HG02623 (cell line): ENCODE results near the gene NLRP6.
"Not testable (repeated sequence)": the region's sequence is repeated elsewhere in the genome, so short reads cannot be mapped to it uniquely, and the experiment has no call there.

Source experiments
- ATAC-seq: cut with Tn5 transposase; IDR thresholded peaks from one replicate; pipeline ENCODE4 v1.9.1; 2021; ENCODE audit warnings: moderate library complexity; ENCODE audit not compliant: unreplicated experiment

NLRP6 gene

DNA sequence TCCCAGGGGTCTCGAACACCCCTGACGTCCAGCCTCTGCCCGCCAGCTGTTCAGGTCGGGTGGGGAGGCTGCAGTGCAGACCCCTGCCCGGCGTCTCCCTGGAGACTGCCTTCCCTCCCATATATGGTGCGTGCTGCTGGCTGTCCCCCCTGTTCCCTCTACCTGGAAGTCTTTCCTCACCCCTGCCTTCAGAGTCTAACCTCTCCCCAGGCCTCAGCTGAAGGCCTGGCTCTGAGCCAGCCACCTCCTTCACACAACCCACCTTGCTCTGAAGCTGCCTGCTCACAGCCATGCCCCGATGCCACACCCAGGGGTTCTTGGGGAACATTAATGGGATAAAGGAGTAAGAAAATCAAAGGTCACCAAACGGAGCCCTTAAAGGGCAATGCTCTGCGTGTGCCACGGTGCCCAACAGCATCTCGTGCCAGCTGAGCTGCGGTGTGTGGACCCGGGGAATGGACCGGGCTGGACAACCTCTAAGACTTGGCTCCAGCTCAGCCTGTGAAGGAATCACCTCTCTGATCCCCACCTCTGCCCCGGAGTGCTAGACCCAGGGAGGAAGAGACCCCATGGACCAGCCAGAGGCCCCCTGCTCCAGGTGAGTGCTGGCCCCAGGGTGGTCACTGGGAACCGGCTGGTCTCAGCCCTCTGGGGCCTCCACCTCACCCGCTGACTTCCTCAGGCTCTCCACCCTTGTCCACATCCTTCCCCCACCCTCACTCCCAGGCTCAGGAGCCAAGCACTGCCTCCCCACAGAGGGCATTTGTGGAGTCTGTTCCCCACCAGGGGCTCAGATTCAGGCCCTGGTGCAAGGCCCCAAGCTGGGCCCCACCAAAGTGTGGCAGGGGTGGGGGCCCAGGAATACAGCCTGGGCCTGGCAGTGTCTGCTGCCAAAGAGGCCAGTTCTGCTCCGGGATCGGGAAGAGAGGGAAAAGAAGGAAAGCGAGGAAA, at the start of gene NLRP6:
Gene NLRP6 (plus strand): TSS at position 407 of the 951 bp plus-strand sequence. CDS start 163 bp downstream, at position 570.
- ATAC-seq, result no peak

DNA sequence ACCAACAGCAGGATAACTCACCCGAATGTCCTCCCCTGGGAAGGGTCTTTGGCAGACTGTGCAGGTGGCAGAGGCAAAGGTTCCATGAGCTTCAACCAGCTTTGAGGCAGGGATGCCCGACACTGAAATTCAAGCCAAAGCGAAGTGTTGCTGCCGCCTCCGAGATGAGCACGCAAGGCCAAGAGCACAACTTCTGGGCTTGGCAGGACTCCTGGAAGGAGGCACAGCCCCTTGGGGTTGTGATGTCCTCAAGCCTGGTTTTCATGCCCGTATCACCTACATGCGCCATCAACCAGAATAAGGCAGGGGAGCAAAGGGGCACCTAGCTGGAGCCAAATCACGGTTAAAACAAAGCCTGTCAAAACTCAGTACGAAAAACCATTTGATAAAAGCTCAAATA, 47.8 kb upstream of the NLRP6 start:
- no peak for ATAC-seq

- no peak for ATAC-seq
These were observed 45.2 kb upstream of the NLRP6 start for GRCh38 chr11:232783-233565.

DNA sequence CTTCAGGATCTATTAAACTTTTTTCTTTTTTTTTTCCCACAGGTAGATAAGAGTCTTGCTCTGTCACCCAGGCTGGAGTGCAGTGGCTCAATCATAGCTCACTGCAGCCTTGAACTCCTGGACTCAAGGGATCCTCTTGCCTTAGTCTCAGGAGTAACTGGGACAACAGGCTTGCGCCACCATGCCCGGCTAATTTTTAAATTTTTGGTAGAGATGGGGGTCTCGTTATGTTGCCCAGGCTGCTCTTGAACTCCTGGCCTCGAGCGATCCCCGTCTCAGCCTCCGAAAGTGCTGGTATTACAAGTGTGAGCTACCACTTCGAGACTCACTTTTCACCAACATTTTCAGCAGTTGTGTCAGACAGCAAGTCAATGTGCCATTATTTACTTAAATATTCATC, 43.0 kb upstream of the NLRP6 start:
- ATAC-seq, result no peak

DNA sequence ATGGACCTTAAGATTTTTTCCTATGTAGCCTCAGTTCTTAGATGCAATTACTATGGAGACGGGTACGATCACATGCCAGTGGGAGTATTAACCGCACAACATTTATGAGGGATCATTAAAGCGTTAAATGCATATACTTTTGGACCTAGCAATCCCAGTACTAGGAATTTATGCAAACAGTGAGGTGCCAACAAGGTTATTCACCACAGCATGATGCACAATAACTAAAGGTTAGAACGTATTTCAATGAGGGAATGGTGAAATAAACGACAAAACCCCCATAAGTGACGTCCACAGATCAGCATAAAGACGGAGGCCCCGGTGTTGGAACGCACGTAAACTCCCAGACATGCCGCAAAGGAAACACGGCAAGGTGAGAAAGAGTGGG, 42.6 kb upstream of the NLRP6 start:
- no peak for ATAC-seq

- ATAC-seq, result peak; percentile 66
These were observed 42.0 kb upstream of the NLRP6 start, which contains the start of gene SIRT3 for GRCh38 chr11:235997-236773. TSS of gene SIRT3 (minus strand) at chr11:236342. CDS start at chr11:236328, 14 bp downstream.

DNA sequence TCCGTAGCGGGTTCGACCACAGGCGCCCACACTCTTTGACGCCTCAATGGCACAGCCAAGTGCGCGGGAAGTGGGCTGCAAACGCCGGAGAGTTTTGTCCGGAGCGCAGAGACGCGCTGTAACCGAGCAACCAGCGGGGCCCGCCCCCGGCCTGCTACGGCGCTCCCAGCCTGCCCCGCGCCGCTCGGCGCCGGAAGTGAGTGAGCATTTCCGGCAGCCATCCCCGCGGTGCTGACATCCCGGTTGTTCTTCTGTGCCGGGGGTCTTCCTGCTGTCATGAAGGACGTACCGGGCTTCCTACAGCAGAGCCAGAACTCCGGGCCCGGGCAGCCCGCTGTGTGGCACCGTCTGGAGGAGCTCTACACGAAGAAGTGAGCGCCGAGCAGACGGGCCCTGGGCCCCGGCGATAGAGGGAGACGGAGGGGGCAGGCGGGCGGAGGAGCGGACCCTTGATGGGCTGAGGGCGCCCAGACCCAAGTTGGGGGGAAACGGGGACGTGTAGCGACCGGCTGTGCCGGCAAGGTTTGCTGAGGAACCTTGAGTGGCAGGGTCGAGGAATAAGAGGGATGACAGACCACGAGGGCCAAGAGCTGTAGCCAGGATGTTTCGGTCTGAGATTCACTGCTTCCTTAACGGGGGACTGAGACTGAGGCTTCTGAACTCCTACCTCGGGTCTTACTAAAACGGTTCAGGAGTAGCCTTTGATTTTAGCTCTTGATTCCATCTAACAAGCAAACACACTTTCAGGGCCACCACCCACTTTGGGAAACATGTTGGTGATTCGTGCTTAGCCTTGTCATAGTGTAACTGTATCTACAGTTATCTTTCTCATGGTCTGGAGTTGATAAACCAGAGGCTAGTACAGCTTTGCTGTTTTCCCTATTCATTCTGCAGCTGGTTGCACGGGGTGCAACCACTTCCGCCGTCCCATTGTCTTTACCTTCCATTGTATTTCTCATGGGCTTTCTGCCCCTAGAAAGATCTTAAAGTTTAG, 41.1 kb upstream of the NLRP6 start, which contains the start of gene PSMD13:
Gene PSMD13 (plus strand): TSS at position 203 of the 994 bp plus-strand sequence. CDS start 74 bp downstream, at position 277.
- ATAC-seq, result peak; percentile 72

- not testable (repeated sequence) for ATAC-seq
These were observed 39.9 kb upstream of the NLRP6 start for GRCh38 chr11:238346-238745.

GRCh38 chr11:240315-240714, 37.9 kb upstream of the NLRP6 start:
- no peak for ATAC-seq

DNA sequence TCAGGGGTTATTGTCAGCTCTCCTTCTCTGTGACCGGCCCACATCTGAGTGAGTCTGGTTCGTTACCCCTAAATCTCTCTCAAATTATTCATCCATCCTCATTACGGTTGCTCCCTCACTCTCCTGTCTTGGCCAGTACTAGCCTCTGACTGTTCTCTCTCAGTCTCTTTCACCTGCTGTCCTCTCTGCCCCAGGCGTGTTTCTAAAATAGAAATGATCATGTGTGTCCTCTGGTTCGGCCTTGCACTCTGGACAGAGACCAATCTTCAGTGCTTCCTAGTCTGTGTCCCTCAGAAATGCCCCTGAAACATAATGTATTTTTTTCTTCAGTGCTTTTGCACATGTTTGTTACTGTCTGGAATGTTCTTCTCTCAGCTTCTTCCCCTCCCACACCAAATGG, 36.6 kb upstream of the NLRP6 start:
- ATAC-seq, result no peak

DNA sequence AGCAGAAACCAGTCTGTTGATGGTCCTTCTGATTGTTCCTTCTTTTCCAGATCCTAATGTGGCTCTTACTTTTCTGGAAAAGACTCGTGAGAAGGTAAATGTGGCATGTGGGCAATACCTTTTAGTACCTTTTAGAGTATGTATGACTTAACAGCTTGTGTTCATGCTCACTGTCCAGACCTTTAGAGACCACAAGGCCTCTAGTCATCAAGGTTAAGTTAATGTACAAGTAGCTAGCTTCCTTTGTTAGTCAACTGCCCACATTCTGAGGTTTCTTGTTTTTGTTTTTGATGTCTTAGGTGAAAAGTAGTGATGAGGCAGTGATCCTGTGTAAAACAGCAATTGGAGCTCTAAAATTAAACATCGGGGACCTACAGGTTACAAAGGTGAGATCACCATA, 33.8 kb upstream of the NLRP6 start:
- no peak for ATAC-seq

GRCh38 chr11:249062-249461, 29.1 kb upstream of the NLRP6 start:
- ATAC-seq, result no peak

DNA sequence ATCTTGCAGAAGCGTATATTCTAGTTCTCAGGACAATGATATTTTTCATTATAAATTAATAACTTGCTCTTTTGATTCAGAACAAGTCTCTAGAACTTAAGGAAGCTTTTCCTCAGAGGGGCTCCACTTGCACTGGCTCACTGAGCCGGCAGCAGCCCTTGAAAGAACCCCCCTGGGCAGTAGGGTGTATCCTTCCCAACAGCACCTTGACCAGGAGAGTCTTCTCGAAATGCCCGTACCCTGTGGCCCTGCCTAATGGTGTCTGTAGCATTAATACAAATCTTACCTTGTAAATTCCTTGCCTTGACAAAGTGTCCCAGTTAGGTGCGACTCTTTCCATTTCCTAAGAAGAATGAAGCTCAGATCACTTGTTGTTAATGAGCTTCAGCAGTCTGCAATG, 27.9 kb upstream of the NLRP6 start:
- no peak for ATAC-seq

GRCh38 chr11:250740-251299, 27.4 kb upstream of the NLRP6 start:
- ATAC-seq, result no peak

- no peak for ATAC-seq
These were observed 26.7 kb upstream of the NLRP6 start for GRCh38 chr11:251550-251949.

GRCh38 chr11:252666-253065, 25.5 kb upstream of the NLRP6 start:
- no peak for ATAC-seq

- no peak for ATAC-seq
These were observed 24.9 kb upstream of the NLRP6 start for GRCh38 chr11:253160-253885.

GRCh38 chr11:253886-254270, 24.3 kb upstream of the NLRP6 start:
- ATAC-seq, result no peak

DNA sequence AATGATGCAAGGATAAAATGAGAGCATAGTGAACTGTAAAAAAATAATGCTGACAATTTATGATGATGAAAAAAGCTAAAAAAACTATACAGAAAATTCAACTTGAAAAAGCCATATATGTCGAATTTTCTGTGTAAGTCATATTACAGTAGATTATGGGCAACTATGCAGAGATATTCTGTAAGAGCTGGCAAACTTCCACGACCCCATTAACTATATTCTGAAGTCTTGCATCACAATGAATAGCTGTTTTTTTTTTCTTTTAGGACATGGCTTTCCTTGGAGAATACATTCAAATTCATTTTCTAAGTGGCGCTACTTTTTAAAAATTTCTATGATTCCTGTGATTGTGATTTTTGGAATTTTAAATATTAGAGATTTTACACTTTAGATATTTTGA, 23.0 kb upstream of the NLRP6 start:
- no peak for ATAC-seq
